ENCODE data around the gene THRB.
"Not testable (repeated sequence)": the region's sequence is repeated elsewhere in the genome, so short reads cannot be mapped to it uniquely, and the experiment has no call there.

THRB gene

GRCh38 chr3:24440760-24441464 lies 53.7 kb downstream of the THRB start:
- DNase-seq, result no peak

GRCh38 chr3:24439021-24439420 lies 55.6 kb downstream of the THRB start:
- no peak for DNase-seq

- no peak for DNase-seq
Measured at GRCh38 chr3:24437326-24437725, 57.3 kb downstream of the THRB start.

GRCh38 chr3:24435584-24435983 lies 59.1 kb downstream of the THRB start:
- no peak for DNase-seq

GRCh38 chr3:24434651-24435050 lies 60.0 kb downstream of the THRB start:
- no peak for DNase-seq

- no peak for DNase-seq
Measured at GRCh38 chr3:24433838-24434591, 60.6 kb downstream of the THRB start.

- DNase-seq, result no peak
Measured at GRCh38 chr3:24432989-24433388, 61.7 kb downstream of the THRB start.

GRCh38 chr3:24428481-24428880 lies 66.2 kb downstream of the THRB start:
- no peak for DNase-seq

GRCh38 chr3:24426896-24427295 lies 67.8 kb downstream of the THRB start:
- no peak for DNase-seq

- DNase-seq, result not testable (repeated sequence)
Measured at GRCh38 chr3:24420829-24421228, 73.8 kb downstream of the THRB start.

GRCh38 chr3:24420224-24420623 lies 74.4 kb downstream of the THRB start:
- no peak for DNase-seq

GRCh38 chr3:24419067-24419791 lies 75.4 kb downstream of the THRB start:
- no peak for DNase-seq

GRCh38 chr3:24417730-24418129 lies 76.9 kb downstream of the THRB start:
- no peak for DNase-seq

GRCh38 chr3:24416224-24416623 lies 78.4 kb downstream of the THRB start:
- no peak for DNase-seq

GRCh38 chr3:24415824-24416223 lies 78.8 kb downstream of the THRB start:
- no peak for DNase-seq

- not testable (repeated sequence) for DNase-seq
Measured at GRCh38 chr3:24413662-24414061, 81.0 kb downstream of the THRB start.

- DNase-seq, result no peak
Measured at GRCh38 chr3:24410860-24411259, 83.8 kb downstream of the THRB start.

- no peak for DNase-seq
Measured at GRCh38 chr3:24407980-24408680, 86.5 kb downstream of the THRB start.

- DNase-seq, result no peak
Measured at GRCh38 chr3:24406900-24407299, 87.8 kb downstream of the THRB start.

GRCh38 chr3:24405057-24405456 lies 89.6 kb downstream of the THRB start:
- DNase-seq, result no peak

GRCh38 chr3:24401811-24402185 lies 92.9 kb downstream of the THRB start:
- no peak for DNase-seq

- DNase-seq, result no peak
Measured at GRCh38 chr3:24401090-24401810, 93.4 kb downstream of the THRB start.

GRCh38 chr3:24400450-24400849 lies 94.2 kb downstream of the THRB start:
- DNase-seq, result no peak

Measured in activated CD8-positive, alpha-beta memory T cell treated with anti-CD3 and anti-CD28 coated beads for 24 hours (primary cell).